Nephron (organoid): ENCODE measurements around the gene DDX17.

Experiments
- H3K27ac Mint-ChIP-seq, 3 experiments: 2 replicates each; pipeline ENCODE4 v1.8.0; 2020; ENCODE audit warnings: mixed read lengths in 3 of 3, mild to moderate bottlenecking in 2 of 3, moderate library complexity in 1 of 3
- H3K27me3 Mint-ChIP-seq: 2 replicates; pipeline ENCODE4 v1.8.0; 2021; ENCODE audit warnings: low read depth, mild to moderate bottlenecking, moderate library complexity, mixed read lengths
- H3K36me3 Mint-ChIP-seq: 2 replicates; pipeline ENCODE4 v1.8.0; 2020; ENCODE audit warnings: low read depth, mixed read lengths
- H3K4me1 Mint-ChIP-seq: 2 replicates; pipeline ENCODE4 v1.8.0; 2020; ENCODE audit warnings: mixed read lengths
- H3K4me3 Mint-ChIP-seq, 3 experiments: 2 replicates each; pipeline ENCODE4 v1.8.0; 2020; ENCODE audit warnings: mild to moderate bottlenecking in 3 of 3, mixed read lengths in 3 of 3, moderate library complexity in 2 of 3
- H3K9me3 Mint-ChIP-seq: 2 replicates; pipeline ENCODE4 v1.8.0; 2020; ENCODE audit warnings: mixed read lengths
- TF ChIP-seq, protein P1 (sequence below), 3 experiments: fragments of 200-600 bp; sonication (generic); IDR thresholded peaks; one replicate each; pipeline ENCODE4 v1.5.0; 2021; ENCODE audit warnings: antibody characterized with exemption in 3 of 3; ENCODE audit not compliant: unreplicated experiment in 3 of 3

DDX17 gene

GRCh38 chr22:38524429-38524828 is 18.3 kb upstream of the DDX17 start:
- no peaks in the 10 kb centered on the region for H3K36me3 Mint-ChIP-seq
- no peak overlapping the region for H3K4me3 Mint-ChIP-seq
- no peak overlapping the region for H3K27ac Mint-ChIP-seq
- H3K27me3 Mint-ChIP-seq: peaks cover 3% of the 10 kb centered on the region
- TF ChIP-seq, protein P1, sequence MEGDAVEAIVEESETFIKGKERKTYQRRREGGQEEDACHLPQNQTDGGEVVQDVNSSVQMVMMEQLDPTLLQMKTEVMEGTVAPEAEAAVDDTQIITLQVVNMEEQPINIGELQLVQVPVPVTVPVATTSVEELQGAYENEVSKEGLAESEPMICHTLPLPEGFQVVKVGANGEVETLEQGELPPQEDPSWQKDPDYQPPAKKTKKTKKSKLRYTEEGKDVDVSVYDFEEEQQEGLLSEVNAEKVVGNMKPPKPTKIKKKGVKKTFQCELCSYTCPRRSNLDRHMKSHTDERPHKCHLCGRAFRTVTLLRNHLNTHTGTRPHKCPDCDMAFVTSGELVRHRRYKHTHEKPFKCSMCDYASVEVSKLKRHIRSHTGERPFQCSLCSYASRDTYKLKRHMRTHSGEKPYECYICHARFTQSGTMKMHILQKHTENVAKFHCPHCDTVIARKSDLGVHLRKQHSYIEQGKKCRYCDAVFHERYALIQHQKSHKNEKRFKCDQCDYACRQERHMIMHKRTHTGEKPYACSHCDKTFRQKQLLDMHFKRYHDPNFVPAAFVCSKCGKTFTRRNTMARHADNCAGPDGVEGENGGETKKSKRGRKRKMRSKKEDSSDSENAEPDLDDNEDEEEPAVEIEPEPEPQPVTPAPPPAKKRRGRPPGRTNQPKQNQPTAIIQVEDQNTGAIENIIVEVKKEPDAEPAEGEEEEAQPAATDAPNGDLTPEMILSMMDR (IDR thresholded peaks at IDR 0.05; ENCODE audit: unreplicated experiment in 3 of 3): no peak
- no peaks in the 10 kb centered on the region for H3K9me3 Mint-ChIP-seq
- no peaks in the 10 kb centered on the region for H3K4me1 Mint-ChIP-seq

- Mint-ChIP-seq H3K4me3 (no peak overlapping the region), H3K27me3 (peaks cover 3% of the 10 kb centered on the region), H3K9me3 (no peaks in the 10 kb centered on the region), H3K27ac (no peak overlapping the region), H3K4me1 (no peaks in the 10 kb centered on the region), H3K36me3 (no peaks in the 10 kb centered on the region)
- TF ChIP-seq, protein P1 (IDR thresholded peaks at IDR 0.05; ENCODE audit: unreplicated experiment in 3 of 3): no peak
Observed at GRCh38 chr22:38523479-38523878, 17.4 kb upstream of the DDX17 start.

DNA sequence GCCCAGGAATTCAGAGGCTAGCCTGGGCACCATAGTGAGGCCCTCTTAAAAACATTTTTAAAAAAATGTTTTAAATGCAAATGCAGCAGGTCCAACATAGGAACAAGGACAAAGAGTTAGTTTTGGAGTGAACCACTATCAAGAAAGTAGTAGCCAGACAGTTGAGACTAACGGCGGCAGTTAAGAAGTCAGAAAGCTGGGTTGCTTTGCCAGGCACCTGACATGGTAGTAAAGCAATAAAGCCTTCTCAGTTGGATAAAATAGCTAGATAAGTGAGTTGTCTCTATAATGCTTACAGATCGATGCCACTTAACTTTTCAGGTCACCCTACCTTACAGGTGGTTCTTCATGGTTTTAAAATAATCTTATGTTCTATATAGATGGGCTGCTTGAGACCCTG is 16.9 kb upstream of the DDX17 start:
- no peaks in the 10 kb centered on the region for H3K9me3 Mint-ChIP-seq
- H3K27ac Mint-ChIP-seq: no peak overlapping the region
- TF ChIP-seq, protein P1 (IDR thresholded peaks at IDR 0.05; ENCODE audit: unreplicated experiment in 3 of 3): no peak
- no peaks in the 10 kb centered on the region for H3K4me1 Mint-ChIP-seq
- H3K4me3 Mint-ChIP-seq: no peak overlapping the region
- H3K27me3 Mint-ChIP-seq: peaks cover 3% of the 10 kb centered on the region
- H3K36me3 Mint-ChIP-seq: no peaks in the 10 kb centered on the region

- Mint-ChIP-seq H3K27me3 (peaks cover 3% of the 10 kb centered on the region), H3K4me3 (no peak overlapping the region), H3K4me1 (no peaks in the 10 kb centered on the region), H3K9me3 (no peaks in the 10 kb centered on the region), H3K36me3 (no peaks in the 10 kb centered on the region), H3K27ac (no peak overlapping the region)
- TF ChIP-seq, protein P1 (IDR thresholded peaks at IDR 0.05; ENCODE audit: unreplicated experiment in 3 of 3): no peak
Observed at GRCh38 chr22:38519453-38520250, 13.5 kb upstream of the DDX17 start.

- H3K4me3 Mint-ChIP-seq: no peak overlapping the region
Observed at GRCh38 chr22:38518620-38519019, 12.5 kb upstream of the DDX17 start.

More at GRCh38 chr22:38518620-38519019, 12.5 kb upstream of the DDX17 start:
- TF ChIP-seq, protein P1 (IDR thresholded peaks at IDR 0.05; ENCODE audit: unreplicated experiment in 3 of 3): no peak
- Mint-ChIP-seq H3K9me3 (no peaks in the 10 kb centered on the region), H3K27me3 (no peaks in the 10 kb centered on the region), H3K27ac (no peak overlapping the region), H3K4me1 (no peaks in the 10 kb centered on the region), H3K36me3 (no peaks in the 10 kb centered on the region)
